ENCODE measurements around the gene LCOR. TPM values are rescaled to one million over a fixed set of nuclear protein-coding genes. Genes with fewer than 3 reads are reported as not detected.

LCOR gene
- total RNA-seq, 1 experiment from 2014 or later, result 10.5 TPM

DNA sequence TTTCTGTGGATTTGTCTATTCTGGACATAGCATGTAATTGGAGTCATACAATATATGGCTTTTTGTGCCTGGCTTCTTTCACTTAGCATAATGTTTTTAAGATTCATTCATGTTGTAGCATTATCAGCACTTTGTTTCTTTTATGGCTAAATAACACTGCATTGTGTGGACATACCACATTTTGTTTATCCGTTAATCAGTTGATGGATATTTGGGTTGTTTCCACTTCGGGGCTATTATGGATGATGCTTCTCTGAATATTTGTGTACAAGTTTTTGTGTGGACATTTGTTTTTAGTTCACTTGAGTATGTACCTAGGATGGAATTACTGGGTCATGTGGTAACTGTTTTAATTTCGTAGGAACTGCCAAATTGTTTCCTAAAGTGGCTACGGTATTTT lies 6.4 kb downstream of the LCOR start:
- H2AFZ ChIP-seq (ENCODE audit: low read length), result no peak overlapping the region
- intact Hi-C loops (cut with micrococcal nuclease), result no loop called here
- no peaks in the 10 kb centered on the region for H3K36me3 ChIP-seq (ENCODE audit: low read depth, low read length)
- no peaks in the 10 kb centered on the region for H3K27me3 ChIP-seq (ENCODE audit: low read length)
- DNase-seq, result no peak
- no peak overlapping the region for H3K4me3 ChIP-seq (ENCODE audit: low read length)
- H3K4me1 ChIP-seq (ENCODE audit: insufficient read depth, low read length), result peaks cover 53% of the 10 kb centered on the region
- peaks cover 99% of the 10 kb centered on the region for H3K79me2 ChIP-seq (ENCODE audit: low read length)
- H3K4me2 ChIP-seq (ENCODE audit: low read length), result no peak overlapping the region
- no peak overlapping the region for H3K27ac ChIP-seq (ENCODE audit: low read length)
- no peaks in the 10 kb centered on the region for H3K9me2 ChIP-seq (replicated peaks; ENCODE audit: low read length)
- ATAC-seq, result no peak
- no peaks in the 10 kb centered on the region for H3K9me3 ChIP-seq (ENCODE audit: low read length)
- BruUV-seq (replicated peaks), result no TSS peak
- TF ChIP-seq, protein P1, sequence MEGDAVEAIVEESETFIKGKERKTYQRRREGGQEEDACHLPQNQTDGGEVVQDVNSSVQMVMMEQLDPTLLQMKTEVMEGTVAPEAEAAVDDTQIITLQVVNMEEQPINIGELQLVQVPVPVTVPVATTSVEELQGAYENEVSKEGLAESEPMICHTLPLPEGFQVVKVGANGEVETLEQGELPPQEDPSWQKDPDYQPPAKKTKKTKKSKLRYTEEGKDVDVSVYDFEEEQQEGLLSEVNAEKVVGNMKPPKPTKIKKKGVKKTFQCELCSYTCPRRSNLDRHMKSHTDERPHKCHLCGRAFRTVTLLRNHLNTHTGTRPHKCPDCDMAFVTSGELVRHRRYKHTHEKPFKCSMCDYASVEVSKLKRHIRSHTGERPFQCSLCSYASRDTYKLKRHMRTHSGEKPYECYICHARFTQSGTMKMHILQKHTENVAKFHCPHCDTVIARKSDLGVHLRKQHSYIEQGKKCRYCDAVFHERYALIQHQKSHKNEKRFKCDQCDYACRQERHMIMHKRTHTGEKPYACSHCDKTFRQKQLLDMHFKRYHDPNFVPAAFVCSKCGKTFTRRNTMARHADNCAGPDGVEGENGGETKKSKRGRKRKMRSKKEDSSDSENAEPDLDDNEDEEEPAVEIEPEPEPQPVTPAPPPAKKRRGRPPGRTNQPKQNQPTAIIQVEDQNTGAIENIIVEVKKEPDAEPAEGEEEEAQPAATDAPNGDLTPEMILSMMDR (conservative IDR thresholded peaks at IDR 0.05; ENCODE audit: low read depth, low read length), result no peak
- no peak for TF ChIP-seq EZH2phosphoT487 (IDR thresholded peaks at IDR 0.05; ENCODE audit: borderline replicate concordance, low read length)
- no peak for TF ChIP-seq EZH2 (IDR thresholded peaks at IDR 0.05; ENCODE audit: low read length, unreplicated experiment)
- ChIA-PET POLR2A (ENCODE audit: unreplicated experiment) (no interaction called here), CTCF (no interaction called here)
- no peaks in the 10 kb centered on the region for H3F3A ChIP-seq (ENCODE audit: low read length, unreplicated experiment)
- H4K20me1 ChIP-seq (ENCODE audit: low read length), result peaks cover 36% of the 10 kb centered on the region
- H3K9ac ChIP-seq (ENCODE audit: low read length), result no peak overlapping the region

- POLR2A ChIA-PET (ENCODE audit: unreplicated experiment), result no interaction called here
Observed at GRCh38 chr10:96840841-96841518, 8.9 kb downstream of the LCOR start.

More at GRCh38 chr10:96840841-96841518, 8.9 kb downstream of the LCOR start:
- Histone ChIP-seq H3K27me3 (ENCODE audit: low read length) (no peaks in the 10 kb centered on the region), H4K20me1 (ENCODE audit: low read length) (peaks cover 32% of the 10 kb centered on the region), H3K4me2 (ENCODE audit: low read length) (peak overlapping the region; percentile 78), H3K9ac (ENCODE audit: low read length) (0 out of 2 replicates have a peak overlapping the region, but pooled peaks have one; percentile 15), H3K4me3 (ENCODE audit: low read length) (peak overlapping the region; percentile 42; the same call in 1 of the 2 replicates), H3K36me3 (ENCODE audit: low read depth, low read length) (no peaks in the 10 kb centered on the region), H3F3A (ENCODE audit: low read length, unreplicated experiment) (no peaks in the 10 kb centered on the region), H2AFZ (ENCODE audit: low read length) (no peak overlapping the region), H3K9me3 (ENCODE audit: low read length) (no peaks in the 10 kb centered on the region), H3K9me2 (replicated peaks; ENCODE audit: low read length) (no peaks in the 10 kb centered on the region), H3K79me2 (ENCODE audit: low read length) (peaks cover 98% of the 10 kb centered on the region), H3K27ac (ENCODE audit: low read length) (peak overlapping the region; percentile 51), H3K4me1 (ENCODE audit: insufficient read depth, low read length) (peaks cover 39% of the 10 kb centered on the region)
- no TSS peak for BruUV-seq (replicated peaks)
- DNase-seq, result peak; percentile 82
- CTCF ChIA-PET, result no interaction called here
- intact Hi-C loops (cut with micrococcal nuclease), result loop anchor here (5.0 kb wide), 2 partner anchors 66 to 181 kb away; no protein-coding TSS in a partner anchor
- TF ChIP-seq, protein P1 (conservative IDR thresholded peaks at IDR 0.05; ENCODE audit: low read depth, low read length), result no peak
- no peak for TF ChIP-seq EZH2 (IDR thresholded peaks at IDR 0.05; ENCODE audit: low read length, unreplicated experiment)
- TF ChIP-seq EZH2phosphoT487 (IDR thresholded peaks at IDR 0.05; ENCODE audit: borderline replicate concordance, low read length), result no peak
- ATAC-seq, result peak; percentile 84

Data from PC-3 (cell line).